IPS DF 4.7 (cell line): ENCODE results near the gene FLYWCH2.
"Not testable (repeated sequence)": the region's sequence is repeated elsewhere in the genome, so short reads cannot be mapped to it uniquely, and the experiment has no call there.

Experiments used
- DNase-seq: peaks from one replicate; pipeline ENCODE4 v3.0.0-alpha.2; 2013; ENCODE audit warnings: low spot score; ENCODE audit errors: extremely low read depth

Gene FLYWCH2

DNA sequence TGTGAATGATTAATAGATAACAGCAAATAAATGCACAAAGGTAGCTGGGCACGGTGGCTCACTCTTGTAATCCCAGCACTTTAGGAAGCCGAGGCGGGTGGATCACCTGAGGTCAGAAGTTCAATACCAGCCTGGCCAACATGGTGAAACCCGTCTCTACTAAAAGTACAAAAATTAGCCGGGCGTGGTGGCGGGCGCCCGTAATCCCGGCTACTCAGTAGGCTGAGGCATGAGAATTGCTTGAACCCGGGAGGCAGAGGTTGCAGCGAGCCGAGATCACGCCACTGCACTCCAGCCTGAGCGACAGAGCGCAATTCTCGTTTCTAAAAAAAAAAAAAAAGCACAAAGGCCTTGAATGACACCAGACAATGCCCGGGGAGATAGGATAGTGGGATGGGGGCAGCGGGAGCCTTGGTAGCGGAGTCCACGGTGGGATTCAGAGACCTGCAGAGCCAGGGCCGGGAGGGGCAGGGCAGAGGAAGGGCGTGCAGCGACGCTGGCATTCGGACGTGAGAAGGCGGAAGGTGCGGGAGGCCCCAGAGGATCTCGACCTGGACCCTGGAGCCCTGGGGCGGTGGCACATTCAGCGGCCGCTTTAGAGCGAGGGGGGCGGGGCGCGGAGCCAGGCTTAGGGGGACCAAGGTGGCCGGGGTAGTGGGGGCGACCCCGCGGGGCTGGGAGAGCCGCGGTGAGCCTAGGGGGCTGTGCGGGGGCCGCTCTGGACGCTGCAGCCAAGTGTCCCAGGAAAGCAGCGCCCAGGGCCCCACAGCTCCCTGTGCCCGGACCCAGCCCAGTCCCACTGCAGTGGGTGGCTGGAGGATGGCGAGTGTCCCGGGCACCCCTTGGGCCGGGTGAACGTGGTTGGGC, 999 bp upstream of the FLYWCH2 start:
- DNase-seq = no peak

DNA sequence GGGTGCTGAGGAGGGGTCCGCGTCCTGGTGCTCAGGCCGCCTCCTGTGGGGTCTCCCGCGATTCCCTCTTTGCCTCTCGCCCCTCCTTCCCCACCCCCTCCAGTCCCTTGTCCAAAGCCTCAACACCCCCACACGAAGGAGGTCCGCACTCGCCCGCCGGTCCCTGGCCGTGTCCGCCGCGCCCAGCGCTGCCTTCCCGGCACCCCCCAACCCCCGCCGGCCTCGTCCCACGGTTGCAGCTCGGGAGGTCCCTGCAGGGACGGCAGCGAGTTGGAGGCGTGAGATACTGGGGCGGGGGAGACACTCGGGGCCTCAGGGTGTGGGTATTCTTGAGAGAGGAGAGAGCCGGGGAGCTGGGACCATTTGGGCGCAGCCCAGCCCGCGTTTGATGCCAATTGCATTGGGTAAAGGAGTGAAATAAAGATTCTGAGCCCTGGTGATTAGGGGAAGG, 468 bp downstream of the FLYWCH2 start:
- DNase-seq = no peak

DNA sequence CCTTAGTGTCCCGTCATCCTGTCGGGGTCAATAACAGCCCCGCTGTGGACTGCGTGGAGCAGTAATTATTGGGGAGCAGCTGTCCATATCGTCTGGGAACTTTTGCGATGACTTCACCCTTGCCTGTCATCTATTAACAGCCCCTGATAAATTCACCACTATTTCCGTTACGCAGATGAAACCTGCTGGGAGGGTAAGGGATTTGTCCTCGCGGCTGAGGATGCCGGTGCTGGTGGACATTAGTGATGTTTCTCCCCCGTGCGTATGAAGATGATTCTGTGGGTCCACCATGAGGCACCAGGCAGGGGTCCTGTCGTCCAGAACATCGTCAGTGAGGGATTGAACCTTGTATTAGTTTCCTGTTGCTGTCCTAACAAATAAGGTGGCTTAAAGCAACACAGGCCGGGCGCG, 1.0 kb downstream of the FLYWCH2 start:
- no peak for DNase-seq

DNA sequence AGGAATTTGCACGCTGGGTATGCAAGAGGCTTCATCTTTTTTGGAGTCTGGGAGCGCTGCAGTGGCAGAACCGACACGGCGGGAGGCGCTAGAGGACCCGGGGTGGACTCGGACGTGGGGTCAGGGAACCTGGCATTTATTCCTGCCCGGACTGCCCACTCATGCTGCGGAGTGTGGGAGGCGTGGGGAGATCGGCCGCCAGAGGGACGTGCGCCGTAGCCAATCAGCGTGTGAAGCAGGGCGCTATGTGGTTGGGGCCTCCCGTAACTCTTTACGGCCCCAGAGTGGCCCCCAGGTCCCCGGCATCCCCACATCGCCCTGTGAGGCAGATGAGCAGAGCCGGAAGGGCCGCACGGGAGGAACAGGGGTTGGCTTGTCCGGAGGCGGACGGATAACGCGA, 11.2 kb downstream of the FLYWCH2 start:
- DNase-seq = no peak

DNA sequence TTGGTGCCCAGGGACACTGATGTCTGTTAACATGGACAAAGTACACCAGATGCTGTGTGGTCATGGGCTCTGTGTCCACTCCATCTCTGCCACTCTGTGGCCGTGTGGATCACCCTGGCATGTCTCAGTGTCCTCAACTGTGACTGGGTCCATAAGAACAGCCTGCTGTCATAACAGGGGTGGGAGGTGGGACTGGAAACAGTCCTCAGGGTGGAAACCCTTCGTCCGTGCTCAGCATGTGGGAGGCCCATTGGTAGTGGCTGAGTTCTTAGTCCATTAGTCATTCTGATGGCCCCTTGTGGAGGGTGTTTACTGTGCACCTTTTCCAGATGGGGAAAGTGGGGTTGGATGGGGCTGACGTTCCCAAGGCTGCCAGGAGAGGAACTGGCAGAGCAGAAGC, 12.8 kb downstream of the FLYWCH2 start:
- no peak for DNase-seq

DNA sequence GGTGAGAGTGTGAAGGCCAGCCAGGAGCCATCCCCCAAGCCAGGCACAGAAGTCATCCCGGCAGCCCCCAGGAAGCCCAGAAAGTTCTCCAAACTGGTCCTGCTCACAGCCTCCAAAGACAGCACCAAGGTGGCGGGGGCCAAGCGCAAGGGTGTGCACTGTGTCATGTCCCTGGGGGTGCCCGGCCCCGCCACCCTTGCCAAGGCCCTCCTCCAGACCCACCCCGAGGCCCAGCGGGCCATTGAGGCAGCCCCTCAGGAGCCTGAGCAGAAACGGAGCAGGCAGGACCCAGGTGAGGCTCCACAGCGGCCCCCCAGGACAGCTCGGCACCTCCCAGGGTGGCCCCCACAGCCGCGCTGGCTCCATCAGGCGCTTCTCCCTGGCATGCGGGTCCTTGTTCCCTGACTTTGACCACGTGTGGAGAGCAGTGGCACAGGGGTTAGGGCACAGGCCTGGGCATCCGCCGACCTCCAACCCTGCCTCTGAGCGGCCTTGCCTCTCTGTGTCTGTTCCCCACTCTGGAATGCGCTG, 13.5 kb downstream of the FLYWCH2 start:
- DNase-seq = no peak

DNA sequence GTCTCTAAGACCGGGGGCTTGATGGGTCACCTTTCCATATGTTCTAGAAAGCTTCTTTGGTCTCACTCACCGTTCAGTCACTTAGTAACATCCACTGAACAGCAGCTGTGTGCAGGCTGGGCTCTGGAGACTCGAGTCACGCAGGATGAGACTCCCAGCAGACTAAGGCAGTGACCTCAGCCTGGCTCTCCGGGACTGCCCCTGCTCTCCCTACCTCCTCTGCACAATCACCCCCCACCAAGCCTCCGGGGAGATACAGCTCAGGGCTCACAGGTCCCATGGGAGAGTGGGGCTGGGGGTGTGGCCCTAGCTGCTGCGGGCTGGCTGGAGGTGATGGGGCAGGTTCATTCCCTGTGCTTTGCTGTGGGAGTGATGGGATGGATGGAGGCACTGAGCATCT, 14.1 kb downstream of the FLYWCH2 start:
- DNase-seq = no peak

DNA sequence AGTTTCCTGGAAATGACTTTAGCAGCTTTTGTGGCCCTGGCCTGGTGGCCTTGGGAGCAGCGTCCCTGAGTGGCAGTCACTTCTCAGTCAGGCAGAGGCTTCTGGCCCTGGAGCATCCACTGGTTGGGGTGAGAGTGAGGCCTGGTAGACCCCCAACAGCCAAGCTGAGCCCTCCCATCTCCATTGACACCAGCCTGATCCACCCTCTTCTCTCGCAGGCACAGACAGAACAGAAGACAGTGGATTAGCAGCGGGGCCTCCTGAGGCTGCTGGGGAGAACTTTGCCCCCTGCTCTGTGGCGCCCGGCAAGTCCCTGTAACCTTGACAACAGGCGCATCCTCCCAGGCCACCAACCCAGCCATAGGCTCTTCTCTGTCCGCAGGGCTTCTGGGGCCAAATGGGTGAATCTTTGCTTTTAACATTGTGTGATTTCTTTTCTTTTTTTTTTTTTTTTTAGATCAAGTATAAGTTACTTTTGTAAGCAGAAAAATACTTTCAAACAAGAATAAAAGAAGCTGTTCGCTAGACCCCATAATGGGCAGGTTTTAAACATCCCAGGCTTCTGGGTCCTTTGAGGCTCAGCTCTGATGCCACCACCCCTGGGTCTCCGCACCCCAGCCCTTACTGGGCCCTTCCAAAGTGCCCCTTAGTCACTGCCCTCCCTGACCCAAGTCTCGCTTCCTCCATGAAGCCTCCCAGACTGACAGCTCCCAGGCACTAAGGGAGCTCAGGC, 16.0 kb downstream of the FLYWCH2 start:
- DNase-seq = no peak

DNA sequence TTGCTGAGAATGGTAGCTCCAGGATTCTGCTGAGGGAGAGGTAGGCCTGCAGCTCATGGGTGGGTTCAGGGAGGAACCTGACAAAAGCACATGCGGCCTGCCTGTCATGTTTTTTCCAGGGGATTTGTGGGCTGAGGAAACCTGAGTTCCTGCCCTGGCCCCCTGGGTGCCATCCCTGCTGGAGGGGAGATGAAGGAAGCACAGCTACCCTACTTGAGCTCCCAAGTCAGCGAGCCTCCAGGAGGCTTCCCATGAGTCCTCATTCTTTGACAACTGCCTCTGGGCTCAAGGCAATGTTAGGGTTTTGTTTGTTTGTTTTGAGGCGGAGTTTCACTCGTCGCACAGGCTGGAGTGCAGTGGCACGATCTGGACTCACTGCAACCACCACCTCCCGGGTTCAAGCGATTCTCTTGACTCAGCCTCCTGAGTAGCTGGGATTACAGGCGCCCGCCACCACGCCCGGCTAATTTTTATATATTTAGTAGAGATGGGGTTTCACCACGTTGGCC, 16.6 kb downstream of the FLYWCH2 start:
- DNase-seq = no peak

DNA sequence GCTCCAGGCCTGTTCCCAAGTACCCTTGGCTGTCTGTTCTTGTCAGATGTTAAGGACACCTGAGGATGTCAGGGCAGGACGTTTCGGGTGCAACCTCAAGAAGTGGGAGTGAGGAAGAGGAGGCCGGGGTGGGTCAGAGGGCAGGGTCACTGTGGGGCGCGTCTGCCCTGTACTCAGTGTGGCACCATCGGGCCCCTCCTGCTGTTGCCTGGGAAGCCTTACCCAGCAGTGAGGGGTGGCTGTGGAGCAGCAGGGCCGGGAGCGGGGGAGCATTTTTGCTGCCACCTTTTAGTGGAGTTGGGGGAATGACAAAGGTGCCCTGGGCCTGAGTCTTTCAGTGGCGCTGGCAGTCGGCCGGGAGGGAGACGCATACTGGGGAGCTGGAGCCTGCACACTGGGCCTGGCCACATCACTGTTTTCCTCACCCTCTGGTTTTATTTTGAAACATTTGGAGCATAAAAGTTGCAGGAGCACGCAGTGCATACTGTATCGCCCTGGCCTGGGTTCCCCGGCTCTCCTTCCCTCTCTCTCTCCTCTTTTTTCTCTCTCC, 17.6 kb downstream of the FLYWCH2 start:
- no peak for DNase-seq

DNA sequence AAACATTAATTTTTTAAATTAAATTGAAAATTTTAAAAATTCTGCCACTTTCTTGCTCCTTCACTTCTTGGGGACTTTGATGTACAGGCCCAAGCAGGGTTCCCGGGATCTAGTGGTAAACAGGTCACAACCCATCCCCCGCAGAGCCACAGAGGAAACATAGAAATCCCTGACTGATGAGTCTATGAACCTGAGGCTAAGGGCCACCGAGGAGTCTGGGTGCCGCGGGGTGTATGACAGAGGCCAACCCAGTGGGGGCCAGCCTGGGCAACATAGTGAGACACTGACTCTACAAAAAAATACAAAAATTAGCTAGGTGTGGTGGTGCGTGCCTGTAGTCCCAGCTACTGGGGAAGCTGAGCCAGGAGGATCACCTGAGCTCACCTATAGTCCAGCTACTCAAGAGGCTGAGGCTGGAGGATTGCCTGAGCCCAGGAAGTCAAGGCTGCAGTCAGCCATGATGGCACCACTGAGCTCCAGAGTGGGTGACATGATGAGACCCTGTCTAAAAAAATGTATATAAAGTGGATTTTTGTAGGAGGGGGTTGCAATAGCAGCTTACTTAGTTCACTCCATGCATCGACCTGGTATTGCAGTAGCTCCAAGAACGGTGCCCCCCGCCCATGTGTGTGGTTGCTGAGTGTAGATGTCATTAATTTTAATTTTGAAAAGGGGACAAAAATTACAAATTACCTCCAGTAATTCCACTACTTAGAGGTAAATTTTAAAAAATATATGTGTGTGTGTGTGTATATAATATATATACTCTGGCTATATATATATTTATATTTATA, 19.5 kb downstream of the FLYWCH2 start:
- no peak for DNase-seq

DNA sequence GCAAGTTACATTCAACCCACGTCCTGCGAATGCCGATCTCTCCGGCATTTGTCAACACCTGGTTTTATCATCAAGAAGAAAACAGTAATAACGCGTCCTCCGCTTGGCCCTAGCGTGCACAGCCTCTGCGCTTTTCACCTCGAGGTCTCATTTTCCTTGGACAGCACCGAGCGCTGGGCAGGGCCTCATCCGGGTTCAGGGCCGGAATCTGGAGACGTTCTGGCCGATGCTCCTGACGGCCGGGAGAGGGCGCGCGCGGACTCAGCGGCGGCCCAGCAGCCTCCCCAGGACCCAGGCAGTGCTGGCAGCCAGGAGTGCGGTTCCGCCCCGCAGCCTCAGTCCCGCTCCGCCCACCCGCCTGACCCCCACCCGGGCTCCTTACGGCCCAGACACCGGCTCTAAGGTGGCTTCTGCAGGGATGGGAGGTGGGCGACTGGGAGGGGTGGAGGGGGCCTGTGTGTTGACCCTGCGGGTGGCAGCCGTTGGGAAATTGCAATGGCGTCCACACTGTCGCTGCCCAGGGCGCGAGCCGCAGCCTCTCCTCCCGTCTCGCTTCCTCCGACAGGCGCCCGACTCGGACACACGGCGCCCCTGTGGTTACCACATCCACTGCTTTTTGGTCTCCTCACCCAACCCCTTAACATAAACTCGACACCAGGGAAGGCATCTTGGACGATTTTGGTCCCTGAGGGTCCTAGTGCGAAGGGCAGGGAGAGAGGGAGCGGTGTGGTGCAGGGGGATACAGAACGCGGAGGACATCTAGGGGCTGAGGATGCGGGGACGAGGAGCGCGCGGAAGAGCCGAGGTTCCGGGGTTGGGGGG, 21.3 kb downstream of the FLYWCH2 start:
- no peak for DNase-seq

DNA sequence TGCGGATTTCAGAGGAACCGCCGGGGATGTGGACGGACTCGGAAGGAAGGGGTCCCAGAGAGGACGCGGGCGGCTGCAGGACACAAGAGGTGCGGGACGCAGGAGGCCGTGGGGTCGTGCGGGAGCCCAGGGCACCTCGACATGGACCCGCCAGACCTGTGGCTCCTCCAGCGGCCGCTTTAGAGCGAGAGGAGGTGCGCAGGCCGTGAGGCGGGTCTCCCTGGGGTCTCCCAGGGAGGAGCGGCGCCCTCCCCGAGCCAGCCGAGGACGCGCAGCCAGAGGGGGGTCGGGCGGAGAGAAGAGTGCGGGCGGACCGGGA, 21.9 kb downstream of the FLYWCH2 start:
- DNase-seq = no peak

DNA sequence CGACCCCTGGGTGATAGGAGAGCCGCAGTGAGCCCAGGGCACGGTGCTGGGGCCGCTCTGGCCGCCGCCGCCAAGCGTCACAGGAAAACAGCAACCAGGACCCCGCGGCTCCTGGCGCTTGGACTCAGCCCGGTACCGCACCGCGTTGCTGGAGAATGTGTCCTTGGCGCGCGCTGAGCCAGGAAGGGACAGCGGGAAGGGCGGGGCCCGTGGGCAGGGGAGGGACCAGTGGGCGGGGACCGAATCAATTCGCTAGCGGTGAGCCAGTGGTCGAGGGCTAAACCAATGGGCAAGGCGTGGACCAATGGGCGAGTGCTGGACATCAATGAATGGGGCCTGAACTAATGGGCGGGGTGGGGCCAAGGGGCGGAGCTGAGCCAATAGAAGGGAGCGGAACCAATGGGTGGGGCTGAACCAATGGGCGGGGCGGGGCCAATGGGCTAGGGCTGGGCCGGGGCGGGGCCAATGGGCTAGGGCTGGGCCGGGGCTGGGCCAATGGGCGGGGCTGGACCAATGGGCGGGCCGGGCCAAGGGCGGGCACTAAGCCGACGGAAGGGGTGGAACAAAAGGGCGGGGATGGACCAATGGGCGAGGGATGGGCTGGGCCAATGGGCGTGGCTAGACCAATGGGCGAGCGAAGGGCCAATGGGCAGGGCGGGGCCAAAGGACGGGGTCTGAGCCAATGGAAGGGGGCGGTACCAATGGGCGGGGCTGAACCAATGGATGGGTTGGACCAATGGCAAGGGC, 22.4 kb downstream of the FLYWCH2 start:
- DNase-seq = peak; percentile 94

DNA sequence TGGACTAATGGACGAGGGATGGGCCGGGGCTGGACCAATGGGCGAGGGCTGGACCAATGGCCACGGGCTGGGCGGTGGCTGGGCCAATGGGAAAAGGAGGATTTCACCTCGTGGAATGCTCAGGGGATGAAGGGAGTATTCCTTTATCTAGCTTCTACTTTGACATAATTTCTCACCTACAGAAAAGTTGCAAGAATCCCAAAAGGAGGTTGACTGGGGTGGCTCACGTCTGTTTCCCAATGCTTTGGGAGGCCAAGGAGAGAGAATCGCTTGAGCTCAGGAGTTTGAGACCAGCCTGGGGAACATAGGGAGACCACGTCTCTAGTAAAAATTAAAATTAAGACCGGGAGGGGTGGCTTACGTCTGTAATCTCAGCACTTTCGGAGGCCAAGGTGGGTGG, 23.0 kb downstream of the FLYWCH2 start:
- no peak for DNase-seq

DNA sequence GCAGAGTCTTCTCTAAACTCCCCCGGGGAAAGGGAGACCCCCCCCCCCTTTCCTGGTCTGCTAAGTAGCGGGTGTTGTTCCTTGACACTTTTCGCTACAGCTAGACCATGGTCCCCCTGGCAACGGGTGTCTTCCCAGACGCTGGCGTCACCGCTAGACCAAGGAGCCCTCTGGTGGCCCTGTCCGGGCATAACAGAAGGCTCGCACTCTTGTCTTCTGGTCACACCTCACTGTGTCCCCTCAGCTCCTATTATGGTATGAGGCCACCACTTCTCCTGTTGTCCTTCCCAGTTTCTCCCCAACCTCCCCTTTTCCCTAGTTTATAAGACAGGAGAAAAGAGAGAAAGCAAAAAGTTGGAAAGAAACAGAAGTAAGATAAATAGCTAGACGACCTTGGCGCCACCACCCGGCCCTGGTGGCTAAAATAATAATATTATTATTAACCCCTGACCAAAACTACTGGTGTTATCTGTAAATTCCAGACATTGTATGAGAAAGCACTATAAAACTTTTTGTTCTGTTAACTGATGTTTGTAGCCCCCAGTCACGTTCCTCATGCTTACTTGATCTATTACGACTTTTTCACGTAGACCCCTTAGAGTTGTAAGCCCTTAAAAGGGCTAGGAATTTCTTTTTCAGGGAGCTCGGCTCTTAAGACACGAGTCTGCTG, 24.2 kb downstream of the FLYWCH2 start:
- not testable (repeated sequence) for DNase-seq

DNA sequence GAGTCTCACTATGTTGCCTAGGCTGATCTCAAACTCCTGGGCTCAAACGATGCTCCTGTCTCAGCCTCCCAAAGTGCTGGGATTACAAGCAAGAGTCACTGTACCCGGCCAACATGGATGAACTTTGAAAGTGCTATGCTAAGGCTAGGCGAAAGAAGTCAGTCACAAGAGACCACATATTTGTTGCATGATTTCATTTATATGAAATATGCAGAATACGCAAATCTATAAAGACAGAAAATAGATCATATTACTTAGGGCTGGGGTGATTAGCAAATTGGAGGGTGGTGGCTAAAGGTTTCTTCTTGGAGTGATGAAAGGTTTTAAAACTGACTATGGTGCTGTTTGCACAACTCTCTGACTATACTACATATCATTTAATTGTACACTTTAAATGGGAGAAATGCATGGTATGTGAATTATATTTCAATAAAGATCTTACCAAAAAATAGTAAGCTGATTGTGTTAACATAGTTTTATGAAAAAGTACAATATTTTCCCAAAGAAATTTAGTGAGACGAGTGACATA, 27.5 kb downstream of the FLYWCH2 start:
- no peak for DNase-seq

DNA sequence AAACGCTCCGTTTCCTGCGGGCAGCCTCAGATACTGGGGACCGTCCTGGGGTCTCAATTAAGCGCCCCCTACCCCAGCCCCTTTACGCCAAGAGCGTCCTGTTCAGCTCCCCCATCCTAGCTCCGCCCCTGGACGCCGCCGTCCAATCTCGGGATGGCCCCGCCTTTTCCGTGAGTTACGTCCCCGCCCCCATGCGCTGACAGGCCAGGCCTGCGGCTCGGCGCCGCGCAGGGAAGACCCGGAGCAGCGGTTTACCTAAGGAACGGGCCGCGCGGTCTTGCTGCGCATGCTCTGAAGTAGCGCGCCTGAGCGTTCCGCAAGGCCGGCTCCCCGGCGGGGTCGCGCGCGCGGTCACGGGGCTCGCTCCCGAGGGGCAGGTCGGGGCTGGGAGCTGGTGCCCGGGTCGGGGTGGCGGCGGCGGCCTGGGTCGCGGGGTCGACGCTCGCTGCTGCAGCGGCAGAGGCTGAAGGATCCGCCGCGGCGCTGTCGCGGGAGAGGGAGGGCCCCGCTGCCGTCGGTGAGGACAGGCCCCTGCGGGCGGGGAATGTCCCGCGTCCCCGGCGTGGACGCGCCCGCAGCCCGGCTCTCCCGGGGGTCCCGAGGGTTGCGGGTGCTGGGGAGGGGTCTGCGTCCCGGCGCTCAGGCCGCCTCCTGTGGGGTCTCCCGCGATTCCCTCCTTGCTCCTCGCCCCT, 28.8 kb downstream of the FLYWCH2 start, which contains the start of gene FLYWCH1:
TSS of gene FLYWCH1 (plus strand) at position 294 of the 692 bp plus-strand sequence. CDS start 17,755 bp downstream, outside the sequence.
- no peak for DNase-seq
